ENCODE measurements around the gene IGF1R. TPM values are rescaled to one million over a fixed set of nuclear protein-coding genes. Genes with fewer than 3 reads are reported as not detected.

Gene IGF1R
- total and polyA plus RNA-seq, 2 donors (not counting 3 experiments of a cell fraction or from before 2014, with no cell fraction given), result 16.1 to 59.1 TPM

- Histone ChIP-seq H4K20me1 (replicated peaks; ENCODE audit: control insufficient read depth, extremely low read depth, insufficient read depth, low read length) (no peaks in the 10 kb centered on the region), H3K4me1 (ENCODE audit: control insufficient read depth, extremely low read depth, insufficient read depth, low read length) (no peaks in the 10 kb centered on the region), H3K9me1 (replicated peaks; ENCODE audit: control insufficient read depth, extremely low read depth, insufficient read depth, low read length) (no peaks in the 10 kb centered on the region), H3K36me3 (ENCODE audit: control insufficient read depth in 2 of 2, extremely low read depth in 1 of 2, insufficient read depth in 2 of 2, low read length in 2 of 2) (no peaks in the 10 kb centered on the region), H3K4me2 (ENCODE audit: insufficient read depth, low read length) (no peak overlapping the region), H3K9me3 (replicated peaks; ENCODE audit: control insufficient read depth, insufficient read depth, low read length) (no peaks in the 10 kb centered on the region), H2AFZ (ENCODE audit: low read depth, low read length) (no peak overlapping the region), H3K27me3 (ENCODE audit: control insufficient read depth in 2 of 2, insufficient read depth in 2 of 2, low read length in 2 of 2) (no peaks in the 10 kb centered on the region), H3K27ac (ENCODE audit: insufficient read depth, low read depth, low read length) (no peak overlapping the region), H3K4me3 (replicated peaks in 1 of 3; ENCODE audit: insufficient read depth in 1 of 3, low read depth in 1 of 3, low read length in 3 of 3) (no peak overlapping the region), H3K79me2 (ENCODE audit: control insufficient read depth, insufficient read depth, low read length) (peaks cover 31% of the 10 kb centered on the region), H3K9ac (replicated peaks; ENCODE audit: extremely low read depth, insufficient read depth, low read length) (no peak overlapping the region)
- no TSS peak for BruUV-seq (replicated peaks)
- FAIRE-seq, result no peak
- dilution Hi-C loops (cut with MboI; ENCODE audit: extremely low pct_ligation_motif_present, low sequenced_read_pairs) (no loop called here), intact Hi-C loops (cut with micrococcal nuclease) (no loop called here)
- DNase-seq (ENCODE audit: low read depth, low spot score), result no peak
- ChIA-PET CTCF (no interaction called here), POLR2A (no interaction called here)
- TF ChIP-seq EZH2 (IDR thresholded peaks at IDR 0.05; ENCODE audit: borderline replicate concordance, low read depth, low read length, severe bottlenecking) (no peak), MAX (IDR thresholded peaks at IDR 0.05; ENCODE audit: insufficient read depth, insufficient read length) (no peak), JUN (IDR thresholded peaks at IDR 0.05; ENCODE audit: borderline replicate concordance, insufficient read depth, insufficient read length, low read depth) (no peak), MYC (IDR thresholded peaks at IDR 0.05; ENCODE audit: low read depth, low read length) (no peak), GATA2 (IDR thresholded peaks at IDR 0.05; ENCODE audit: insufficient read depth, insufficient read length, low read depth, low read length) (no peak), POLR2A (IDR thresholded peaks at IDR 0.05; ENCODE audit: low read depth, low read length) (no peak), CTCF (IDR thresholded peaks at IDR 0.05; ENCODE audit: extremely low read depth in 1 of 2, insufficient read depth in 1 of 2, low read depth in 1 of 2, low read length in 2 of 2) (no peak), POLR2AphosphoS5 (IDR thresholded peaks at IDR 0.05; ENCODE audit: insufficient read depth, low read depth, low read length) (no peak), FOS (IDR thresholded peaks at IDR 0.05; ENCODE audit: borderline replicate concordance, insufficient read depth, low read length) (no peak)
These were observed 38.6 kb downstream of the IGF1R start for GRCh38 chr15:98686983-98687382.
